OCI-M1 (cell line): ENCODE results near the gene NT5DC2.

Experiments
- DNase-seq: peaks from one replicate; lab custom pipeline; 2025; lab: John Stamatoyannopoulos, UW

The NT5DC2 gene

DNA sequence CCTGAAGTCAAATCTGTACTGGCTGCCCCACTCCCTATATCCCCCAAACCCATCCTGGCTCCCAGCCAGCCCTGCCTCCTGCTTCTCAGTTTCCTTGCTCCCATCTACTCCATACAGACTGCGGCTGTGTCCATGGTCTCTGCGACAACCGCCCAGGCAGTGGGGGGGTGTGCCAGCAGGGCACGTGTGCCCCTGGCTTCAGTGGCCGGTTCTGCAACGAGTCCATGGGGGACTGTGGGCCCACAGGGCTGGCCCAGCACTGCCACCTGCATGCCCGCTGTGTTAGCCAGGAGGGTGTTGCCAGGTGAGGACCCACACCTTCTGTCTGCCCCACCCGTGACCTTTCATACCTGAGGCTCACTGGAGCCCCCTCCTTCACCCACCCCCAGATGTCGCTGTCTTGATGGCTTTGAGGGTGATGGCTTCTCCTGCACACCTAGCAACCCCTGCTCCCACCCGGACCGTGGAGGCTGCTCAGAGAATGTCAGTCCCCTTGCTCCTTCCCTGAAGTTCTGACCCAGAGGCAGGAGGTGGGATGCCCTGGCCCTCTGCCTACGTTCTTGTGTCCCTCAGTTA lies 23.8 kb downstream of the NT5DC2 start:
- DNase-seq = no peak

DNA sequence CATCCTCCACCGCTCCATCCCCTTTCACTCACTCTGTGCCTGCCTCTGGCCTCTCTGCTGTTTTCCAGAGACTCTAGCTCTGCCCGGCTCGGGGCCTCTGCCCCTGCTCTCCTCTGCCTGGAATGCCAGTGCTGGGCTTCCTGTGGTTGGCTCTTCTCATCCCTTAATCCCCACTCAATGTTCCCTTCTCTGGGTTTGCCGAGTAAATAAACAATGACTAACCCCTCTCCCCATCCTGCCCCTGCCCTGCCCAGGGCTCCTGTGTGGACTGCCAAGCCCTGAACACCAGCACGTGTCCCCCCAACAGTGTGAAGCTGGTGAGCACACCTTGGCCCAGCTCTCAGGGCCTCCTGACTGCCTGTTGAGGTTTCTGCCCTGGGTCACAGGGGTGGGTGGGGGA lies 26.3 kb downstream of the NT5DC2 start:
- no peak for DNase-seq

- no peak for DNase-seq
These were observed 27.2 kb downstream of the NT5DC2 start for GRCh38 chr3:52506266-52506966.

GRCh38 chr3:52504977-52505376 lies 28.7 kb downstream of the NT5DC2 start:
- DNase-seq = no peak

DNA sequence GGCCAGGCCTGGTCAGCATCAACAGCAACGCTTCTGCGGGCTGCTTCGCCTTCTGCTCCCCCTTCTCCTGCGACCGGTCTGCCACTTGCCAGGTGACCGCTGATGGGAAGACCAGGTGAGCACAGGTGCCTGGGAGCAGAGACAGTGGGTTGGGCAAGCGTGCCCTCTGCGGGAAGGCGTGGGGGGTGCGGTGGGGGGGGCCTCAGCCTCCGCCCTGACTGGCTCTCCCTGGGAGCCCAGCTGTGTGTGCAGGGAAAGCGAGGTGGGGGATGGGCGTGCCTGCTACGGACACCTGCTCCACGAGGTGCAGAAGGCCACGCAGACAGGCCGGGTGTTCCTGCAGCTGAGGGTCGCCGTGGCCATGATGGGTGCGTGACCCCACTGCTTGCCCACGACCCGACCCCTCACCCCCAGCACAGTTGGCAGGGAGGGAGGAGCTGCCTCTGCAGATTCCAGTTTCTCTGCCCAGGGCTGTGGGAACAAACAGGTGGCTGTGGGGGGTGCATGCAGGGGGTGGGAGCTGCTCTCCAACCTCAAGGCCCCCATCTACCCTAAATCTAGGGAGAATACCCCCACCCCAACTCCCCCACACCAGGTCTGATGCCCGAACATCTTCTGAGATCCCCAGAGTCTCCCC lies 29.8 kb downstream of the NT5DC2 start:
- no peak for DNase-seq

DNA sequence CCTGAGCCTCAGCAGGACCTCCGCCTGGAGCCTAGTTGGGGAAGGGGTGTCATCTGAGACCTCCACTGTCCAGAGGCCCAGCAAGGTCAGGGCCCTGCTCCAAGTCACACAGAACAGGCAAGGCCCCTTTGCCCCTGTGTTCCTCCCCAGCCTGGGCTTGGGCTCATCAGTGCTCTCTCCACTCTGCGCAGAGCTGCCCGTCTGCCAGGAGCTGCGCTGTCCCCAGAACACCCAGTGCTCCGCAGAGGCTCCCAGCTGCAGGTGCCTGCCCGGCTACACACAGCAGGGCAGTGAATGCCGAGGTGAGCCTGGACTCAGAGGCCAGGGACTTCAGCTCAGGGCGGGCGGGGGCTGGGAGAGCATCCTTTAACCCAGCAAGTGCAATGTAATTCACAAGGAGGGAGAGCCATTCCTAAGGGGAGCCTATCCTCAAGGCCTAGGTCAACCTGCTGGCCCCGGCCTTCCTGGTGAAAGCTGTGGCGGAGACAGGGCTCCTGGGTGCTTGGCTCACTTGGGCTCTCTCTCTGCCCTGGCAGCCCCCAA lies 30.8 kb downstream of the NT5DC2 start:
- DNase-seq = no peak

DNA sequence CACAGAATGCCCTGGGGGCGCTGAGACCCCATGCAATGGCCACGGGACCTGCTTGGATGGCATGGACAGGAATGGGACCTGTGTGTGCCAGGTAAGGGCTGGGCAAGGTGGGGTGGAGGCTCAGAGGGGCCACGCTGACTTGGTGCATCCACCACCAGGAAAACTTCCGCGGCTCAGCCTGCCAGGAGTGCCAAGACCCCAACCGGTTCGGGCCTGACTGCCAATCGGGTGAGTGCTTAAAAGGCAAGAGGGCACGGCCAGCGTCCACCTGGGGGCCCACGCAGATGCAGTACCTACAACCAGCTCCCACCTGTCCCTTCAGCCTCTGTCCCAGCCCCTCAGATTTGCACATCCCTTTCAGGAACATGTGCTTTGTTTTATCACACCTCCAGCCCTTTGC lies 31.7 kb downstream of the NT5DC2 start:
- DNase-seq = no peak

DNA sequence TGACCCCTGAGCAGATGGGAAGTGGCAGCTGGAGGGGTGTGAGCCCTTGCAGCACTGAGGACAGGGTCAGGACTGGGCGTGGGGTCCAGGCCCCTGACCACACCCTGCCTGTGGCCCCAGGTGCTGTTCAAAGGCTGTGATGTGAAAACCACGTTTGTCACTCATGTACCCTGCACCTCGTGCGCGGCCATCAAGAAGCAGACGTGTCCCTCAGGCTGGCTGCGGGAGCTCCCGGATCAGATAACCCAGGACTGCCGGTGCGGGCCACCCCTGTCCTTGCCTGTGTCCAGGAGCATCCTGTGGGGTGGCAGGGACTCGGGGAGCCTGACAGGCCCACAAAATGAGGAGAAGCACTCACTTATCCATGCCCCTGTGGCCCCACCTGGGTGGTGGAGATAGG lies 32.6 kb downstream of the NT5DC2 start:
- no peak for DNase-seq

- DNase-seq = peak; percentile 83
These were observed 35.3 kb downstream of the NT5DC2 start for GRCh38 chr3:52498137-52499054.

GRCh38 chr3:52495777-52496602 lies 37.7 kb downstream of the NT5DC2 start:
- DNase-seq = no peak

DNA sequence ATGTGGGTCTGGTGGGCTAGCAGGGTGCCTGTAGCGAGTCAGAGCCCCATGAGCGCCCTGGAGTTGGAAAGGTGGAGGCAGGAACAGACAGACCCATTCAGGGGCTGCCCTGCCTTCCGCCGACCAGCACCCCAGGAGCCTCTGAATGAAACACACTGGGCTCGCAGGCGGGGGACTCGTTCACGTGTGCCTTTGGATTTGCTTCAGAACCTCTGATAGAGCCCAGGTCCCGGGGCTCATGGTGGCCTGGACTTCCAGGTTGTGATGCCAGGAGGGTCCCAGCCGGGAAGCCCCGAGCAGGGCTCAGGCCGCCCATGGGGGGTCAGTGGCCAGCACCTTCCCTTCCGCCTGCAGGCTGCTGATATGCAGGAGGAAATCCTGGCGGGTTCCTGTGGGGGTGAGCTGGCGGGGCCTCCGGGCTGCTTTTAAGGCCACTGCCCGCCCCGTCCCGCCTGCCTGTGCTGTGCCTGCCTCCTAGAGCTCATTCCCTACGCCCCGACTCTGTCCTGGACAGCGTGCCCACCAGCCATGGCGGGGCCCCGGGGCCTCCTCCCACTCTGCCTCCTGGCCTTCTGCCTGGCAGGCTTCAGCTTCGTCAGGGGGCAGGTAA lies 38.7 kb downstream of the NT5DC2 start, which contains the start of gene STAB1:
Gene STAB1 (plus strand): TSS at position 453 of the 610 bp plus-strand sequence. CDS start 76 bp downstream, at position 529.
- no peak for DNase-seq

DNA sequence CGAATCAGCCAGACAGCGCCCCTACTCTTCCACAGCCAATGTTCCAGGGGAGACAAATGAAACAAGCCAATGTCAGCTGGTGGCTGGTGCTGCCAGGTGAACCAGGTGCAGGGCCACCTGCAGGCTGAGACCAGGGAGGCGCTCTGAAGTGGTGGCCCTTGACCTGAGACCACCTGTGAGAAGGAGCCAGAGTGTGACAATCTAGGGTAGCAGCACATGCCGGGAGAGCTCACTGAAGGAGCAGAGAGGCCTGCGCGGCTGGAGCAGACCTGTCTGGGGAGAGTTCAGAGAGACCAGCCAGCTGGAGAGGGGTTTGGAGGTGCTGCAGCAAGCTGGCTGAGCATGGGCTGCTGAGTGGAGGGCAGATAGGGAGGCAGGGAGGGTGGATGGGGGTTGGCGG lies 39.2 kb downstream of the NT5DC2 start:
- no peak for DNase-seq

GRCh38 chr3:52493232-52494017 lies 40.2 kb downstream of the NT5DC2 start:
- no peak for DNase-seq

- no peak for DNase-seq
These were observed 41.6 kb downstream of the NT5DC2 start for GRCh38 chr3:52492059-52492458.

DNA sequence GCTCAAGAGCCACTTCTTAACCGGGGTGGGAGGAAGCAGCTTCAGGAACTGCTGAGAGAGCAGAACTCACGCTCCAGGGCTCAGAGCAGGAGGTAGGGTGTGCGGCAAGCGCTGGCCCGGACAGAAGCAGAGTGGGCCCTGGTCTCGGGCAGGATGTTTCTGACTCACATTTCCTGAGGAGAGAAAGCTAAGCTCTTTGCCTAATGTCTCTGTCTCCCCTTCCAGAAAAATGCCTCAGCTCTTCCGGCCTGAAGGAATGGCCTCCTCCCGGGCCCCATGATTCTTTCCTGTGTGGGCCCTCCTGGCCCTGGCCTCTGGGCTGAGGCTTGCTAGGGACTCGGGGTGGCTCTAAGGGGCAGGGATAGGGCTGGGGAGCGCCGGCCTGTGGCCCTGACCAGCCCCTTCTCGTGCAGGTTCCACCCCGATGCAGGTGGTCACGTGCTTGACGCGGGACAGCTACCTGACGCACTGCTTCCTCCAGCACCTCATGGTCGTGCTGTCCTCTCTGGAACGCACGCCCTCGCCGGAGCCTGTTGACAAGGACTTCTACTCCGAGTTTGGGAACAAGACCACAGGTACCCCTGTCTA lies 42.6 kb downstream of the NT5DC2 start:
- no peak for DNase-seq

- DNase-seq = no peak
These were observed 43.4 kb downstream of the NT5DC2 start for GRCh38 chr3:52490035-52490938.

- no peak for DNase-seq
These were observed 44.2 kb downstream of the NT5DC2 start for GRCh38 chr3:52489453-52489852.

- no peak for DNase-seq
These were observed 44.9 kb downstream of the NT5DC2 start for GRCh38 chr3:52488746-52489145.
